GM18517 (cell line): ENCODE data around the gene LRP2BP.
A peak's percentile ranks its signal among the peaks of the same experiment; 100 is the strongest.

Source experiments
- ATAC-seq: cut with Tn5 transposase; IDR thresholded peaks from one replicate; pipeline ENCODE4 v1.9.1; 2021; ENCODE audit warnings: mild to moderate bottlenecking, moderate library complexity; ENCODE audit not compliant: unreplicated experiment

The LRP2BP gene

GRCh38 chr4:185395956-185396723 lies 416 bp upstream of the LRP2BP start:
- ATAC-seq = peak; percentile 71

GRCh38 chr4:185394568-185395237 lies 1.0 kb downstream of the LRP2BP start:
- ATAC-seq = no peak

- no peak for ATAC-seq
Observed at GRCh38 chr4:185392156-185392555, 3.6 kb downstream of the LRP2BP start.

DNA sequence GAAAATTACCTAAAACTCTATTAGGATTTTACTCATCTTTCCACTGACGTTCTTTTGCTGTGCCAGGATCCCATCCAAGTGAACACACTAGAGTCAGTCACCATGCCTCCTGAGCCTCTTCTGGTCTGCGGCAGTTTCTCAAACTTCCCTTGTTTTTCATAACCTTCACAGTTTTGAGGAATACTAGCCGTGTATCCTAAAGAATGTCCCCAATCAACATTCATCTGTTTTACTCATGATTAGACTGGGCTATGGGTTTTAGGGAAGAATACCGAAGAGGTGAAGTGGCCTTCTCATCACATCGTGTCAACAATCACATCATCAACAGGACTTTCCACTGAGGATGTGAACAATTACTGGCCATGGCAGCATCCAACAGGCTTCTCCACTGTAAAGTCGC lies 4.8 kb downstream of the LRP2BP start:
- ATAC-seq = no peak

- ATAC-seq = no peak
Observed at GRCh38 chr4:185387957-185388356, 7.8 kb downstream of the LRP2BP start.

DNA sequence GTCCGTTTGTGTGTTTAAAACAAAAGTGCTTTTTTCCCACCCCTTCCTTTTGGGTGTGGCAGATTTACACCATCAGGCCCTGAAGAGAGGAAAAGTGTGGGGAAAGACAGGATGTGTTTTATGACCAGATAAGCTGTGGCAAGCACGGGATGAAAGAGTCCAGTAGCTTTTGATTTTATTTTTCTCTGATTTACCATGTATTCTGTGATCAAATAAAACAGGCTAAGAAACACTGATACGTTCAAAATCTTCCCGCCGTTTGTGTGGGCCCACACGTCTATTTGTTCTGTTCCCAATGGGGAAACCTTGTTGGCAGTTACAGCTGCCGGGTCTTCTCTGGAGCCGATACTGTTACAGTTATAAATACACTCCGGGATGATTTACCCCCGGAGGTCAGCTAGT lies 10.8 kb downstream of the LRP2BP start:
- ATAC-seq = no peak

DNA sequence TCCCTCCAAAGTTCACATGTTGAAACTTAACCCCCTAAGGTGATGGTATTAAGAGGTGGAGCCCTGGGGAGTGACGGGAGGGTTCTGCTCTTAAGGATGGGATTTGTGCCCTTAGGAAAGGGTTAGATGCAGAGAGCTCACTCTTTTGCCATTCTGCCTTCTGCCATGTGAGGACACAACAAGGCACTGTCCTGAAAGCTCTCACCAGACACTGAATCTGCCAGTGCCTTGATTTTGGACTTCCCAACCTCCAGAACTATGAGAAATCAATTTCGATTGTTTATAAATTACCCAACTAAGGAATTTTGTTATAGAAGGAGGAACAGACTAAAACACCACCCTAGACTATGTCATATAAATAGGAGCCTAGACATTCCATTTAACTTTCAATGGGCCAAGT lies 11.7 kb downstream of the LRP2BP start:
- no peak for ATAC-seq

- ATAC-seq = no peak
Observed at GRCh38 chr4:185383451-185383850, 12.3 kb downstream of the LRP2BP start.

DNA sequence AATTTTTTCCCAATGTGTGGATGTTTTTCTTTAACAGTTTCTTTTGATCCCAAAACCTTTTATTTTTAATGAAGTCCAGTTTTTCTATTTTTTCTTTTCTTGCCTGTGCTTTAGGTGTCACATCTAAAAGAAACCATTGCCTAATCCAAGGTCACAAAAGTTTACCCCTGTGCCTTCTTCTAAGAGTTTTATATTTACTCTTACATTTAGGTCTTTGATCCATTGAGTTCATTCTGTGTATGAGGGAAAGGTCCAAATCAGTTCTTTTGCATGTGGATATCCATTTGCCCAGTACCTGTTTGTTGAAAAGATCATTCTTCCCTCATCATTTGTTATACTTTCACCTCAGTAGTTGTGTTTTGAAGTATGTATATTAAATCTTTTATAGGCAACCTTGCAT lies 13.0 kb downstream of the LRP2BP start:
- ATAC-seq = no peak

- ATAC-seq = no peak
Observed at GRCh38 chr4:185381288-185382196, 14.2 kb downstream of the LRP2BP start.

DNA sequence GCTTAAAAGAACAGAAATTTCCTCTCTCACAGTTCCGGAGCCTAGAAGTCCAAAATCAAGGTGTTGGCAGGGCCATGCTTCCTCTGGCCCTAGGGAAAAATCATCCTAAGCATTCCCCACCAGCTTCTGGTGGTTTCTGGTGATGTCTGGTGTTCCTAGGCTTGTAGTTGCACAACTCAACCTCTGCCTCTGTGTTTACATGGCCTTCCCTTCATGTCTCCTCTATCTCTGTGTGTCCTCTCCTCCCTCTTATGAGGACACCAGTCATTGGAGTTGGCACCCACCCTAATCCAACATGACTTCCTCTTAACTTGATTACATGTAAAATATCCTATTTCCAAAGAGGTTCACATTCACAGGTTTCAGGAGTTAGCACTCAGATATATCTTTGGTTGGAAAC lies 15.4 kb downstream of the LRP2BP start:
- no peak for ATAC-seq

GRCh38 chr4:185379326-185380295 lies 16.1 kb downstream of the LRP2BP start:
- no peak for ATAC-seq

DNA sequence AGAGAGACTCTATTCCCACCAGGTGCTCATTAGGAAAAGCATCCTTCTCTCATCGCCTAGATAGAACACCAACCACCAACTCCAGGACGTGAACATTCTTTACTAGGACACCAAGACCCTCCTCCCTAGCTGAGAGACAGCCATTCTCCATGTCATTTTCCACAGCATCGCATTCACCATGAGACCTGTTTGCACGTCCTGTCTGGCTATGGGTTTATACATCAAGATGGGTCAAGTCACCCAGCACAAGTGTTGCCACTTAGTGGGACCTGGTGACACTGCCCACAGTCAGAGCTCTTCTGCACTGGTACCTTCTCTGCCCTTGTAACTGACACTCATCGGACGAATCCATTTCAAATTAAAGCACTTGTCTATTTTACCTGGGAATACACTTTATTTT lies 17.5 kb downstream of the LRP2BP start:
- ATAC-seq = no peak

DNA sequence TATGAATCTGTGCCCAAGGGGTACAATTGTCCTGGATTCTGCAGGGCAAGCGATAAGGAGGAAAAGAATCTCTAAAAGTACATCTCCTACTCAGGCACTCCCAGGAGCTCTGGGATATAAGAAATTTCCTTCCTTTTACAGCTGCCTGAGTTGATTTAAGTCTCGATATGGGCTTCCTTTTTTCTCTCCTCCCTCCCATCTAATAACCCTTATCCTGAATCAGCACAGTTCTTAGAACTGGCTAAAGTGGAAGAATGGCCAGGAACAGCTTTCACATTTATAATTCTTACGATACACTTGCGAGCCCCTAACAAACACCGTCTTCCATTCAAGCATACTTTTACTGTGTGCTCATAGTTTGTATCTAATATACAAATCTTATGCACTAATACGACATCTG lies 21.2 kb downstream of the LRP2BP start:
- ATAC-seq = no peak

GRCh38 chr4:185374027-185374426 lies 21.7 kb downstream of the LRP2BP start:
- no peak for ATAC-seq

DNA sequence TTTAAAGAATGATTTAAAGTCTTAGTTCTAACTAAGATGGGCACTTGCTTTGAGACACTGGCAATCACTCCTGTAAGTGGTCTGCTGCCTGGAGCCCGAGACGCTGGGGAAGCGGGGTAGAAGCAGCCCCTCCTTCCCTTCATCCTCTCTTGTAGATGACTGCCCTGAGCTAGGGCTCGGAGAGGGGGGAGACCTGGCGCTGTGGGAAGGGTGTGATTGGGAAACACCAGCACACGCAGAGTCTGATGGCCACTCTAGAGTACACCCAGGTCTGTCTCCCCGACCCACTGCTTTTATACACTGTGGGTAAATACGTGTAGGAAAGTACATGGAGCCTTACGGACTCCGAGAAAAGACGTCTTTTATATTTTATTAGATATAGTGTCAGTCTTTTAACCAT lies 24.0 kb downstream of the LRP2BP start:
- ATAC-seq = no peak

DNA sequence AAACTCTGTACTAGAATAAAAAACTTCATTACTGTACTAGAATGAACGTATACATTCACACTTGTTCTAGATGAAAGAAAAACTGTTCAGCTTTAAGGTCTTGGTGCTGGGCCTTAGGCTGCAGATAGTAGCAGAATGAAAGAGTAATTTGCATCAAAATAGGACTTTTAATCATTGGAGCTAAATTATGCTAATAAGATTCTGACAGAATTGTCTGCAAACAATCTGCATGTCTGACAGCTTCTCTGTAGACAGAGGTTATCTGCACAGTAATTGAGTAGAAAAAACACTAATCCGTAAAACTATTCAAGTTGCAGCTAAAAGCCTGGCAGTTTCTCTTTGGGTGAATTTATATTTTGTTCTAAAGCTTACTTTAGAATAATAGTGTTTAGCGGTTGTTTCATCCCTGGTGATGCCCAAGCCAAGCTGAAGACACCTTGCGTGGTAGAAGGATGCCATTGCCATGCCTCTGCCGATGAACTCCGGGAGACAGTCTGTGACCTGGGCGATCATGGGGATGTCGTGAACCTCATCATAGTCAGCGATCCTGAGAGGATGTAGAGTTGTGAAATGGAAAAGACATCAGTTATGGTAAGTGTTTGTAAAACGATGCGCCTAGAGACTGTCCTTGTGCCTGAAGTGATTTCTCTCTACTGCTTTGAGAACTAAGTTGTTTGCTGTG lies 25.3 kb downstream of the LRP2BP start:
- ATAC-seq = no peak

GRCh38 chr4:185369731-185370130 lies 26.0 kb downstream of the LRP2BP start:
- no peak for ATAC-seq

DNA sequence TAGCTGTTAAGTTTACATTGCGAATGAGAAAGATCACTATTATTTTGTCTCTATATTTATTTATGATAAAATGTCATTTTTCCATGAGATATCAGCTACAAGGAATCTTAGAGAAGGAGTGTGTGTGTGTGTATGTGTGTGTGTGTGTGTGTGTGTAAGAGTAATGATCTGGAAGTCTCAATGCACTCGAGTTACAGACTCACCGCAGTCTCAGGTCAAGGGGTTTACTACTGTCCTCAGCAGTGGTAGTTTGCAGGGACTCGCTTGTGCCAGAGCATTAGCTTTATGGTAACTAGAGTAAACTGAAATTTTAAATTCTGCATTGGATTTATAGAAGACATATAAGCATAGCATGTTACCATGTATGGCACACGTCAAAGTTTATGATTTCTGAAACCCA lies 30.8 kb downstream of the LRP2BP start:
- ATAC-seq = no peak

DNA sequence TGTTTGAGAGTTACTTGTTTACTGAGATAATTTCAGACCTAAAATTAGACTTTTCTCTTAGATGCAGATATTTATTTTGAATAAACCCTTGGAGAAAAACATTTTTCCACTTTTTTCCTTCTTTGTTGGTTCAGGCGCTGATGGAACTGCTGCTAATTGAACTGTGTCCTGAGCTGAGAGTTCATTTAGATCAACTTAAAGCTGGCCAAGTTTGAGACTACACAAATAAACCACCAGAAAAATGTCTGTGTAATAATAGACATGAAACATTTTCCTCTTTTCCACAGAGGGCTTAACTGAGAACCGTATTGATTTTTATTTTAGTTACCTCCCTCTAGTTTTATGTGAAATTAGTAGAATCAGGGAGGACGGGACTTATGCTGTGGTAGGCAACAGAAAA lies 32.5 kb downstream of the LRP2BP start:
- no peak for ATAC-seq
